BLaER1 (cell line): Measurements from ENCODE around the gene CAPN12.
A peak's percentile ranks its signal among the peaks of the same experiment; 100 is the strongest.

Experiments
- H3K27ac ChIP-seq: shearing (Covaris generic); formaldehyde crosslinking; 2 replicates; pipeline ENCODE4 v1.8.1; 2022
- H3K27me3 ChIP-seq: shearing (Covaris generic); formaldehyde crosslinking; 2 replicates; pipeline ENCODE4 v1.8.1; 2022
- H3K36me3 ChIP-seq: shearing (Covaris generic); formaldehyde crosslinking; 2 replicates; pipeline ENCODE4 v1.8.1; 2022
- H3K4me1 ChIP-seq: shearing (Covaris generic); formaldehyde crosslinking; 2 replicates; pipeline ENCODE4 v1.8.1; 2022
- H3K4me2 ChIP-seq: shearing (Covaris generic); formaldehyde crosslinking; 2 replicates; pipeline ENCODE4 v1.8.1; 2022
- H3K4me3 ChIP-seq: shearing (Covaris generic); formaldehyde crosslinking; 2 replicates; pipeline ENCODE4 v1.8.1; 2022
- H3K9ac ChIP-seq: shearing (Covaris generic); formaldehyde crosslinking; 2 replicates; pipeline ENCODE4 v1.8.1; 2022
- H3K9me3 ChIP-seq: shearing (Covaris generic); formaldehyde crosslinking; 2 replicates; pipeline ENCODE4 v1.8.1; 2022
- H4K20me1 ChIP-seq: shearing (Covaris generic); formaldehyde crosslinking; 2 replicates; pipeline ENCODE4 v1.8.1; 2022
- Cebpa-rat ChIP-seq: shearing (Covaris generic); IDR thresholded peaks from 2 replicates; pipeline ENCODE4 v1.8.1; 2022

Gene CAPN12

GRCh38 chr19:38706792-38707511 is 37.3 kb downstream of the CAPN12 start:
- H3K4me2 ChIP-seq: no peak overlapping the region
- H3K9me3 ChIP-seq: no peaks in the 10 kb centered on the region
- TF ChIP-seq Cebpa-rat: no peak
- peaks cover 35% of the 10 kb centered on the region for H4K20me1 ChIP-seq
- no peak overlapping the region for H3K4me3 ChIP-seq
- H3K27me3 ChIP-seq: no peaks in the 10 kb centered on the region
- peaks cover 100% of the 10 kb centered on the region for H3K36me3 ChIP-seq
- peak overlapping the region; percentile 26; the same call in 1 of the 2 replicates for H3K27ac ChIP-seq
- H3K9ac ChIP-seq: peak overlapping the region; percentile 19; the same call in 1 of the 2 replicates
- H3K4me1 ChIP-seq: peaks cover 20% of the 10 kb centered on the region

GRCh38 chr19:38705197-38706019 is 38.9 kb downstream of the CAPN12 start:
- Histone ChIP-seq H3K4me2 (no peak overlapping the region), H3K27ac (no peak overlapping the region), H4K20me1 (peaks cover 43% of the 10 kb centered on the region), H3K36me3 (peaks cover 99% of the 10 kb centered on the region), H3K9ac (no peak overlapping the region), H3K4me3 (no peak overlapping the region), H3K4me1 (peaks cover 36% of the 10 kb centered on the region), H3K9me3 (no peaks in the 10 kb centered on the region), H3K27me3 (no peaks in the 10 kb centered on the region)
- TF ChIP-seq Cebpa-rat: no peak

- Histone ChIP-seq H4K20me1 (peaks cover 51% of the 10 kb centered on the region), H3K4me1 (peaks cover 44% of the 10 kb centered on the region), H3K36me3 (peaks cover 97% of the 10 kb centered on the region), H3K27me3 (no peaks in the 10 kb centered on the region), H3K4me3 (no peak overlapping the region), H3K4me2 (no peak overlapping the region), H3K9me3 (no peaks in the 10 kb centered on the region), H3K9ac (no peak overlapping the region), H3K27ac (no peak overlapping the region)
- TF ChIP-seq Cebpa-rat: no peak
Measured at GRCh38 chr19:38704488-38705026, 39.7 kb downstream of the CAPN12 start.

- TF ChIP-seq Cebpa-rat: no peak
- peaks cover 62% of the 10 kb centered on the region for H4K20me1 ChIP-seq
- peaks cover 55% of the 10 kb centered on the region for H3K4me1 ChIP-seq
- peak overlapping the region; percentile 31; the same call in 1 of the 2 replicates for H3K27ac ChIP-seq
- no peak overlapping the region for H3K4me3 ChIP-seq
- H3K9me3 ChIP-seq: no peaks in the 10 kb centered on the region
- no peak overlapping the region for H3K9ac ChIP-seq
- no peaks in the 10 kb centered on the region for H3K27me3 ChIP-seq
- H3K4me2 ChIP-seq: no peak overlapping the region
- peaks cover 92% of the 10 kb centered on the region for H3K36me3 ChIP-seq
Measured at GRCh38 chr19:38703509-38703908, 40.8 kb downstream of the CAPN12 start.

- Histone ChIP-seq H4K20me1 (peaks cover 74% of the 10 kb centered on the region), H3K27me3 (no peaks in the 10 kb centered on the region), H3K9ac (peak overlapping the region; percentile 46; the same call in 1 of the 2 replicates), H3K27ac (peak overlapping the region; percentile 76), H3K36me3 (peaks cover 90% of the 10 kb centered on the region), H3K4me3 (no peak overlapping the region), H3K4me2 (peak overlapping the region; percentile 49), H3K4me1 (peaks cover 67% of the 10 kb centered on the region), H3K9me3 (no peaks in the 10 kb centered on the region)
- TF ChIP-seq Cebpa-rat: no peak
Measured at GRCh38 chr19:38702278-38702677, 42.0 kb downstream of the CAPN12 start.

- Histone ChIP-seq H3K9ac (peak overlapping the region; percentile 46; the same call in 1 of the 2 replicates), H4K20me1 (peaks cover 81% of the 10 kb centered on the region), H3K36me3 (peaks cover 90% of the 10 kb centered on the region), H3K27me3 (no peaks in the 10 kb centered on the region), H3K27ac (peak overlapping the region; percentile 76), H3K4me3 (no peak overlapping the region), H3K4me1 (peaks cover 69% of the 10 kb centered on the region), H3K9me3 (no peaks in the 10 kb centered on the region), H3K4me2 (peak overlapping the region; percentile 49)
- TF ChIP-seq Cebpa-rat: no peak
Measured at GRCh38 chr19:38701455-38702063, 42.7 kb downstream of the CAPN12 start.

GRCh38 chr19:38700902-38701454 is 43.3 kb downstream of the CAPN12 start:
- peak overlapping the region; percentile 49 for H3K4me2 ChIP-seq
- no peak for TF ChIP-seq Cebpa-rat
- H3K27ac ChIP-seq: peak overlapping the region; percentile 76
- H3K4me3 ChIP-seq: no peak overlapping the region
- peaks cover 71% of the 10 kb centered on the region for H3K4me1 ChIP-seq
- H4K20me1 ChIP-seq: peaks cover 87% of the 10 kb centered on the region
- no peaks in the 10 kb centered on the region for H3K9me3 ChIP-seq
- no peaks in the 10 kb centered on the region for H3K27me3 ChIP-seq
- H3K9ac ChIP-seq: no peak overlapping the region
- H3K36me3 ChIP-seq: peaks cover 90% of the 10 kb centered on the region

GRCh38 chr19:38700350-38700901 is 43.8 kb downstream of the CAPN12 start:
- Histone ChIP-seq H3K4me2 (peak overlapping the region; percentile 49), H3K4me3 (no peak overlapping the region), H3K9ac (no peak overlapping the region), H4K20me1 (peaks cover 89% of the 10 kb centered on the region), H3K27ac (peak overlapping the region; percentile 76), H3K36me3 (peaks cover 90% of the 10 kb centered on the region), H3K9me3 (no peaks in the 10 kb centered on the region), H3K4me1 (peaks cover 76% of the 10 kb centered on the region), H3K27me3 (no peaks in the 10 kb centered on the region)
- TF ChIP-seq Cebpa-rat: no peak

- no peak for TF ChIP-seq Cebpa-rat
- Histone ChIP-seq H4K20me1 (peaks cover 89% of the 10 kb centered on the region), H3K4me1 (peaks cover 82% of the 10 kb centered on the region), H3K4me2 (peak overlapping the region; percentile 49), H3K36me3 (peaks cover 85% of the 10 kb centered on the region), H3K9me3 (no peaks in the 10 kb centered on the region), H3K27ac (peak overlapping the region; percentile 76), H3K4me3 (no peak overlapping the region), H3K27me3 (no peaks in the 10 kb centered on the region), H3K9ac (no peak overlapping the region)
Measured at GRCh38 chr19:38699647-38700349, 44.5 kb downstream of the CAPN12 start.
